NCI-H510A treated with DMSO at 0.1 percent for 48 hours (cell line): Measurements from ENCODE around the gene ARHGEF10L.
"Not testable (repeated sequence)": the region's sequence is repeated elsewhere in the genome, so short reads cannot be mapped to it uniquely, and the experiment has no call there.

ENCODE experiments used
- DNase-seq: peaks from one replicate; lab custom pipeline; 2025; lab: John Stamatoyannopoulos, UW

Gene ARHGEF10L

DNA sequence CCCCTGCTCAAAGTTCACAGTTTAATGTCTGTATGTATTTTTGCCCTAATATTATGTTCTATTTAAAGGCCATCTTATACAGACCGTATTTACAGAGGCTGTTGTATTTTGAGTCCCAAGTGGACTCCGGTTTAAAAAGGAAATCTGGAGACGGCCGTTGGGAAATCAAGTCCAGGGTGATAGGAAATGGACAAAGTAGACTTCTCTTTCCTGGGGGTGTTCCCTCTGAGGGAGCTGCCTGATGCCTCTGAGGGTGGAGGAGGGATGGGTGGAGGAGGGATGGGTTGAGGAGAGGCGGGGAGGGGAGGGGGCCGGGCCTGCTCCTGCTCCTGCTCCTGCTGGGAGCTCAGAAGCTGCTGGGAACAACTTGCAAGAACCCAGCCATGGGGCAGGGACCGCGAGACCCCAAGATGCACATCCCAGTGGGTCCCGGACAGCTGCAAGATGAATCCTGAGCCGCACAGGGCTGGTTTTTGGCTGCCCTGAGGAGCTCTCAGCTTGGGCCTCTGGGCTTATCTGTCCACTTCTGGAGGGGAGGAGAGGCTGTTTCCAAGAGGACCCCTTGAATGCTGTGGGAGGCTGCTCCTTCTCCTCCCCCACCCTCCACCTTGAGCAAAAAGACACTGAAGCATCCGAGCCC, 203.6 kb downstream of the ARHGEF10L start:
- no peak for DNase-seq

DNA sequence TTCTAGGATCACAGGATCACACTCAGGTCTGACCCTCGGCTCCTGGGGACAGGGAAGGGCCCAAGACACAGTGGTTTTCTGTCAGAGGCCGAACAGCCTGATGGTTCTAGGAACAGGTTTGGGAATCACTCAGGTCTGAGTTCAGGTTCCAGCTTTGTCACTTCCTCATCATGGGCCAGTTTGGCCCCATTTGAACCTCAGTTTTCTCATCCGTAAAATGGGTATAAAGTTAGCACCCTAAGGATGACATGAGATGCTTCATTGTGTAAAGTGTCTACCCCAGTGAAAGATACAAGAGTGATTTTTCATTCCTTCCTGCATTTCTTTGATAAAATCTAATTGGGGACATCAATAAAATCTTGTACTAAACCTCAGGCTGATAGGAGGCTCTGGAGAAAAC, 204.4 kb downstream of the ARHGEF10L start:
- DNase-seq = no peak

DNA sequence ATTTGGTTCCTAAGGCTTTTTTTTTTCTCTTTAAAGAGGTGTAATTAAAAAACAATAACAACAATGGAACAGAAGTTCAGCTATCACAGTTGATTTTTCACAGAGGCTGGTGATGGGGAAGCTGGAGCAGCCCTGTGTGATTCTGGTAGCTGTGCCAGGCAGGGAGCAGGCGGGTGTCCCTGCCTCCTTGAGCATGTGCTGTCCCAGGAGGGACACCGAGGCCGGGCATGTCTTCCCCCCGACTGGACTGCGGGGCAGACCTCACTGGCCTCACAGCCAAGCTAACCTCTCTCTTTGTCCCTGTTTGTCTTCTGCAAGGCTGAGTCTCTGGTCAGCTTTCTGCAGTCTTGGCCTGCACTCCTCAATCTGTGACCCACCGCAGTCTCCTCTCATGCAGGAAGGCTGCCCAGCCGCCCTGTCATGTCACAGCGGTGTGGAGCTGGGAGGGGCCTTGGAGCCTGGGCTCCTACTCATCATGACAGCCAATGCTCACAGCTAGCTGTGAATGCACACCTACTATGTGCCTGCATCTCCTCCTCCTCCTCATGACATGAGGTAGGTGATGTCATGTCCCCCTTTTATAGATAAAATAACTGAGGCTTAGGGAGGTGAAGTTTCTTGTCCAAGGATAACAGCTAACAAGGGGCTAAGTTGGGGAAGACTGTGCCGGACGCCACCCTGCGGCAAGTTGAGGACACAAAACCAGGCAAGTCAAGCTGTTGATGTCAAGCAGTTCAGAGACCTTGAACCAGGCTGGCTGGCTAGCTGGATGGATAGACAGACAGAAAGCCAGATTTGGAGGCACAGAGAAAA, 205.4 kb downstream of the ARHGEF10L start:
- DNase-seq = no peak

DNA sequence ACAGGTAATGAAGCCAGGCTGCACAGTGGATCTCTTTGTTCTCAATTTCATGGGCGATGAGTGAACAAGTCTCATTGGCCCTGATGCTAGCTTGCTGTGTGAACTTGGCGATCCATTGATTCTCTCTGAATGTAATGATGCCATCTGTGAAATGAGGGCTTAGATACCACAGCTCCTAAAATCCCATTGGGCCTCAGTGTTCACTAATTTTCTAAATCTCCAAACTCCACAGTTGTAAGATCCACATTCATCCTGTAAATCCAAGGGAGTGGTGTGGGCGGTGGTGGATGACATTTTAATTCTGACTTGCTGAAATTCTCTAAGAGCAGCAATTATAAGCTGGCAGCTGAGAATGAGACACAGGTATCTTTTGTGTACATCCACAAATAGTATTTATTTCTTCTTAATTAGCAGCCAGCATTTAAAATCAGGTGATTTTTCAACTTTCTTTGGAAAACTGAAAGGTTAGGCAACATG, 206.0 kb downstream of the ARHGEF10L start:
- DNase-seq = no peak

DNA sequence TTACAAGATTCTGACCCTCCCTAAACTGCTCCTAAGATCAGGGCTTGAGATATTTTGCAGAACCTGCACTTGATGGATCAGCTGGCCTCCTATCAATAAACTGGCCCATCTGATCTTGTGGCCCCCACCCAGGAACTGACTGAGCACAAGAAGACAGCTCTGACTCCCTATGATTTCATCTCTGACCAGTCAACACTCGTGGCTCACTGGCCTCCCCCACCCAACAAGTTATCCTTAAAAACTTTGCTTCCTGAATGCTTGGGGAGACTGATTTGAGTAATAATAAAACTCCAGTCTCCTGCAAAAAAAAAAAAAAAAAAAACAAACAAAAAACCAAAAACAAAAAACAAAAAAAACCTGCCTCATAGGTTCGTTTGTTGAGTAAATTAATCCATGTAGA, 206.8 kb downstream of the ARHGEF10L start:
- not testable (repeated sequence) for DNase-seq

DNA sequence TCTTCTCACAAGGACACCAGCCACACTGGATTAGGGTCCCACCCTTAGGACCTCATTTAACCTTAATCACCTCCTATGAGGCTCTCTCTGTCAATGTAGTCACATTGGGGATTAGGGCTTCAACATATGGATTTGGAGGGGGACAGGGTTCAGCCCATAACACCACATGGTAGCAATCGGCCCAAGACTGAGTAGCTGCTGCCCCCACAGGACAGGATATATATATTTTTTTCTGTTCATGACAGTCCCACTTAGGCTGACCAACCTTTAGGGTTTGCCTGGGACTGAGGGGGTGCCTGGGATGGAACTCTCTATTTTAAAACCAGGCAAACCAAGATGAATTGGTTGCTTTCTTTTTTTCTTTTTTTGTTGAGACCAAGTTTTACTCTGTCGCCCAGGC, 207.4 kb downstream of the ARHGEF10L start:
- DNase-seq = no peak
